Stimulated activated CD8-positive, alpha-beta memory T cell treated with anti-CD3 and anti-CD28 coated beads, Interleukin-15, amount 100 ng/mL, for 24 hours (primary cell): ENCODE measurements around the gene TWSG1.
"Not testable (repeated sequence)": the region's sequence is repeated elsewhere in the genome, so short reads cannot be mapped to it uniquely, and the experiment has no call there.

Experiments used
- DNase-seq: peaks from one replicate; pipeline ENCODE4 v3.0.0-alpha.2; 2020; ENCODE audit warnings: low read depth

The TWSG1 gene

DNA sequence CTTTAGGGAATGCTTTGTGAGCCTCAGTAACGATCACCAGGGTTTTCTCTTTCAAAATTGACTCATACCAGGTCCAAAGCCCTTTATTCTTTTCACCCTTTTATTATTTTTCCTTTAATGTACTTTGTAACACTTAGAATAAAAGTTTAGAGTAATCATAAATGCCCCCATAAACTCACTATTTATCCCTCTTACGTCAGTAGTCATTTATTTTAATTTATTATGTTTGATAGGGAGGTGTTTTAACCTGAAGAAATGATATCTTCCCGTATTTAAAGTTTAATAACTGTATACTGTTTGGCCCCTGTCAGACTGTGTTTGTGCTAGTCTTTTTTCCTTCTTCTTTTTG, 1.1 kb downstream of the TWSG1 start:
- DNase-seq = no peak

DNA sequence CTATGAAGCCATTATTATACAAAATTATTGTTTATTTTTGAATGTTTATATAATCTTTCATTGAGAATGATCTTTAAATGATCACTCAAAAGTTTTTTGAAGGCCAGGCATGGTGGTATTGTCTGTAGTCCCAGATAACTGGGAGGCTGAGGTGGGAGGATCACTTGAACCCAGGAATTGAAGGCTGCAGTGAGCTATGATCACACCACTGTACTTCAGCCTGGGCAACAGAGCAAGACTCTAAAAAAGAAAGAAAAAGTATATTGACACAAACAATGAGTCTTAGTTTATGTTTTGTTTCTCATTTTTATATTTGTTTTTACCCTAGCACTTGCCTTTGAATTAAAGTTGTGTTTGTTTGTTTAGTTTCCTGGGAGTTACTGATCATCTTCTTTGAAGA, 2.3 kb downstream of the TWSG1 start:
- no peak for DNase-seq

DNA sequence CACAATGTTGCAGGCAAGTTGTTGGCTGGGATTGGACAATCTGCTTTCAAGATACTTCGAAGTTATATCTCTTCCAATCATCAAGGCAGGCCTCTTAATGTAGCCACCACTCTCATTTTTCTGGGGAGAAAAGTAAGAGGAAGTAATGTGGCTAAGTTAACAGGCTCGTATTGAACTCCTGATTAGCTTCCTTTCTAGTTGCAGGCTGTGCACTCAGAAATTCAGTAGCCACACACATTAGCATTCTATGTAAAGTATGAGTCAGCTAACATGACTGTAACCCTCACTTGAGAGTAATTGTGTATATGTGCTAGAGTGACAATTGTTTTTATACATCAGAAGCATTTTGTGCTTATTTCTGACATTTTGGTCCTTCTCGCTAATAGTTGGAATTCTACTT, 3.3 kb downstream of the TWSG1 start:
- no peak for DNase-seq

DNA sequence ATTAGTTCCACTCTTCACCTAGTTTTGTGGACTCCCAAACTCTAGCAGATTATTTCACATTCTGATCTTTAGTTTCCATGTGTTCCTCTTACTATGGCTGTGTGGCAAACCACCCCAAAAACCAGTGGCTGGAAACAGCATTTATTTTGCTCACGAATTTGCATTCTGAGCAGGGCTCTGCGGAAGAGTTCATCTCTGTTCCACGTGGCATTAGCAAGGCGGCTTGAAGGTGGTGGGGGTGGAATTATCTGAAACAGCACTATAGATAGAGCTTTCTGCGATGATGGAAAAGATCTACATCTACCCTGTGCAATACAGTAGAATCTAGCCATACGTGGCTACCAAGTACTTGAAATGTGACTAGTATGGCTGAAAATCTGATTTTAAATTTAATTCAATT, 5.9 kb downstream of the TWSG1 start:
- no peak for DNase-seq

DNA sequence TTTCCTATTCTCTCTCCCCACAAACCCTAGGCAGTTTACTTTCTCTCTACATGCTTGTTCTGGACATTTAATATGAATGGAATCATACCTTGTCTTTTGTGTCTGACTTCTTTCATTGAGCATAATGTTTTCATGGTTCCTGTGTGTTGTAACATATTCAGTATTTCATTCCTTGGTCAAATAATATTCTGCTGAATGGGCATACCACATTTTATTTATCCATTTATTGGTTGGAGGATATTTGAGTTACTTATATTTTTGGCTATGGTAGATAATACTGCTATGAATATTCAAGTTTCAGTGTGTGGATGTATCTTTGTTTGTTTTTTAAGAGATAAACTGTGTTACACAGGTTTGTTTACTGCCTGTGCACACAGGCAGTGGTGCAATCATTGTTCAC, 9.0 kb downstream of the TWSG1 start:
- no peak for DNase-seq

DNA sequence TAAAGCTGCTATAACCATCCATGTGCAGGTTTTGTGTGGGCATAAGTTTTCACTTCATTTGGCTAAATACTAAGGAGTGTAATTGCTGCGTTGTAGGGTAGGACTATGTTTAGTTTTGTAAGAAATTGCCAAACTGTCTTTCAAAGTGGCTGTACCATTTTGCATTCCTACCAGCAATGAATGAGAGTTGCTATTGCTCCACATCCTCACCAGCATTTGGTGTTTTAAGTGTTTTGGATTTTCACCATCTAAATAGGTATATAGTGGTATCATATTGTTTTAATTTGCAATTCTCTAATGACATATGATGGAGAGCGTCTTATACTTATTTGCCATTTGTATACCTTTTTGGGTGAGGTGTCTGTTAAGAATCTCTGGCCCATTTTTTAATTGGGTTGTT, 12.2 kb downstream of the TWSG1 start:
- DNase-seq = no peak

DNA sequence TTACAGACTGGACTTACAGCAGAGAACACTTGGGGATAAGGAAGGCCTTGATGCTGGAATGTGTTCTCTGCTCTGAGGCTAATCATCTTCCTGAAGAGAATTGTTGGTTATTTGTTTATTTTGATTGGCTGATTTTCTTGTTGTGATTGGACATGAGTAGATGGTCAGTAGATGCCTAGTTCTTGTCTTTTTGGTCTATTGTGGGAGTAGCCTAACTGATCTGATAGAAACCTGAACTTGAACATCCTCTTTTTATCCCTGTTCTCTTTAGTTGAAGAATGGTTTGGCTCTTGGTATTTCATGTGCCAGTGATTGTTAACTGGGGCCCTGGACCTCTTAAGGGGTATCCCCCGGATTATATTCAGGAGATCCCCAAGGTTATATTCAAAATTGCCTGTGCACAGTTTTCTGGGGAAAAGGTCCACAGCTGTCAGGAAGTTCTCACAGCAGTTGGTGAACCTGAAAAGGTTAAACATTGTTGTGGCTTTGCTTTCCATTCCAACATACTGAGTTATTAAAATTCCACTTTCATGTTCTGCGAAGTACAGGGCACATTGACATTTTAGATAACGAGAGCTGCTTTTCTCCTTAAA, 13.6 kb downstream of the TWSG1 start:
- DNase-seq = no peak

DNA sequence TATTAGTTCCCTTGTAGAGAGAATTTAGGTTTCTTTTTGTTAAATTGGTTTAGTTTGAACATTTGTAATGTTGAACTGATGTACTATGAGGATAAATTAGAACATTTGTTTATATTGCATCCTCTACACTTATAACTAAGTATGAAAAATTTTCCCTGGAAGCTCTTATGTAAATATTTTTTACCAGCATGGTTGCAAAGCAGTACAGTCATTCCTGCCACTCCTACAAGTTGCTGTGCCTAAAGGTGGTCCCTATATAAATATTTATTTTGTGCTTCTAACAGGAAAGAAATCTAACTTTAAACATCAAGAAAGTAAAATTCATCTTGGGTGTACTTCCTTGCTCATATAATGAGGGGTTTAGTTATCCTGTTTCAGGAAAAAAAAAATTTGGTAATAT, 14.2 kb downstream of the TWSG1 start:
- no peak for DNase-seq

DNA sequence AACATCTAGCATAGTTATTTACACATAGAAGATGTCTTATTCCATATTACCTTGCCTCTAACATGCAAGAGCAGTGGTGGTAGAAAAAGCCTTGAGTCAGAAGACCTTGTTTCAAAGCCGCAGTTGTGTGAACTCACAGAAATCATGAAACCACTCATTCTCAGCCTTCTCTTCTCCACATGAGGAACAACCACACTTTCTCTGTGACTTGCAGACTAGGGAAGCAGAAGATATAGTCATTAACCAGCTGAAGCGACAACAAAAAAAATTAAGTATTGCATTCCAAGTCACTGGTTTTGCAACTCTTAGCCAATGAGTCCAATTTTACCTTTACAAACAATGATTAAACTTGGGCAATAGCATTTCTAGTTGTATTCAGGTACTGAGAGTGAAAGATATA, 19.0 kb downstream of the TWSG1 start:
- DNase-seq = no peak

DNA sequence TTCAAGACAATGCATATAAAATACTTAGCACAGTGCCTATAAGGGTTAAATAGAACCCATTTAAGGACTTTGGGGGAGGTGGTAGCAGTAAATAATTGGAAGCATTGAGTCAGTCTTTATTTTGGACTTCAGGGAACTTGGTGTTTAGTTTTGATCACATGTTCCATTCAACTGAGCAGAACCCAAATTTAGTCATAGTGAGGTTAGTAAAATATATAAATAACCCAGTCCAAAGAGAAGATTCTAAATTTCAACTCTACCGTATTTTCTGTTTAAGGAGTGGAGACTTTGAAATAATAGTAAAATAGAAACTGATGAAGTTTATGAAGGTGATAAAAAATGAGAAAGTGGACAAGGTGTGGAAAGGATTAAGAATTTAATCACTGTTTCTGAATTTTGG, 19.7 kb downstream of the TWSG1 start:
- DNase-seq = no peak

DNA sequence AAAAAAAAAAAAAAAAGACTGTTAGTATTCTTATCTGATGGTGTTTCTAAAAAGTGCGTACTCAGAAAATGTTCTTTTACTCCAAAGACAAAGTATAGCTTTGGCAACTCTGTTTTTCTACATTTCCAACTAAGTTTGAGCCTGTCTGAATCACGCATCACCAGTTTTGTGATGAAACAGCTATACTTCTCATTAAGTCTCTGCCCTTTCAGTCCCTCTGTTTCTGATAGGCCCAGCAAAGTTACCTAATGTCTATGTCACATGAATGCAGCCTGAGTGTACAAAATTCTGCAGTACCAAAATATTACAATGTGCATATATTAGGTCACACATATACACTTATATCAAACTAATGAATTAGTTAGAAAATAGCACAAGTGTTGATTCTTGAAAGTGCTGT, 22.4 kb downstream of the TWSG1 start:
- DNase-seq = no peak

DNA sequence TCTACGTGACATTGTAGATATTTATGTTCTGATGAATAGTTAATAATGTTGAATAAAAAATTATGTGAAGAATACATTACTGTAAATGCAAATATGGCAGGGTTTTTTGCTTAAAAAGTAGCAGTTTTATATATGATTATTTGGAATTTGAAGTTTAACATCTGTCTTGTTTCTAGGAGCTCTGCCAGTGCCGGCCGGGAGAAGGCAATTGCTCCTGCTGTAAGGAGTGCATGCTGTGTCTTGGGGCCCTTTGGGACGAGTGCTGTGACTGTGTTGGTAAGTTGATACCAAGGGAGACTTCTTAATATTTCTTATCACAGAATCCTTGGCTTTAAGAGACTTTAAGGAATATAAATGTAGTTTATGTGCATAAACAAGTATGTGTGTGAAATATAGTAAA, 25.2 kb downstream of the TWSG1 start:
- DNase-seq = no peak

DNA sequence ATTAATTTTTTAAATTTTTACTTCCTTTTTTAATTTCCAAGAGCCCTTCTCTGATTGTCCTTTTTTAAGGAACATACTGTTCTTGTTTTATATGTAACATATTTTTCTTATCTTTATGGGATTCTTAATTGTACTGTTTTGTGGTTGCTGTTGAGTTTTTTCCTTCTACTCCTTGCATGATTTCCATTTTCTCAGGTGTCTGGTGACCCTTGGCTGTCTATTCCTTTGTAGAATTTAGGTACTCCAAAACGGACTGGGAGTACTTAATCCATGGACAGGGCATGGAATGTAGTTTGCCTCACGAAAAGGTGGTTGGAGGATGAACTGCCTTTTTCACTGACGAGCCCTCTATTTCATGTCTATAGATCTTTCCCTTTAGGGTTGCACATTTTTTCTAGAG, 26.6 kb downstream of the TWSG1 start:
- DNase-seq = no peak

DNA sequence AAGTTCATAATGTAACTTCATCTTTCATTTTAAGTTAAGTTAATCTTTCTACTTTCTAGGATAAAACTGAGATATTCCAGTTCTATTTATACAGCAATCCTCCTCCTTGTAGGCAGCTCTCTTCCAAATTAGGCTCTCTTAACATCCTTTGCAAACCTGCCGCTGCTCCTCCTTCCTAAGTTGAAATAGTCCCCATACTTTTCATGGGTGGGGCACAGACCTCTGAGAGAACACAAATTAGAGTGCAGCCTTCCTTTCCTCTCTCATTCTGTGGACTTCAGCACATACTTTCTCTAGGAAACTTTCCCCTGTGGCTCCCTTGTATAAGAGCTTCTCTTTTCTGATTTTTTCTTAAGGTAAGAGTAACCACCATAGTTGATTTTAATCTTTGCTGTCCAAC, 28.3 kb downstream of the TWSG1 start:
- DNase-seq = no peak

DNA sequence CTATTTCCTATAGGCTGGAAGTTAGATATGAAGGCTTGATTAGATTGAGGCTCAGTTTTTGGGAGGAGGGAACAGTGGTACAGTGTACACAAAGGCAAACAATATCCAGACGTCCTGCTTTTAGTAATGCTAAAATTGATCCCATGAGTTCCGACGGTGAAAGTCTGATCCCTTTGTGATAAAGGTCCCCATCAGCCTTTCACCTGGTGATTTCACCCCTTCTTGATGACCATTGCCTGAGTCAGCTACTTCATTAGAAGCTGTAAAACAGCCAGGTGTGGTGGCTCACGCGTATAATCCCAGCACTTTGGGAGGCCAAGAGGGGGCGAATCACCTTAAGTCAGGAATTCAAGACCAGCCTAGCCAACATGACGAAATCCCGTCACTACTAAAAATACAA, 29.7 kb downstream of the TWSG1 start:
- DNase-seq = no peak

DNA sequence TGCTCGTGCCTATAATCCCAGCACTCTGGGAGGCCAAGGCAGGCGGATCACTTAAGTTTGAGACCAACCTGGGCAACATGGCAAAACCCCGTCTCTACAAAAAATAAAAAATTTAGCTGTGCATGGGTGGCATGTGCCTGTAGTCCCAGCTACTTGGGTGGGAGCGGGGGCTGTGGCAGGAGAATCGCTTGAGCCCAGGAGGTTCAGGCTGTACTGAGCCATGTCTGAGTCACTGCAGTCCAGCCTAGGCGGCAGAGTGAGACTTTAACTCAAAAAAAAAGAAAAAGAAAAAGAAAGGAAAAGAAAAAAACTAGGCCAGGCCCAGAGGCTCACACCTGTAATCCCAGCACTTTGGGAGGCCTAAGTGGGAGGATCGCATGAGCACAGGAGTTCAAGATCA, 30.8 kb downstream of the TWSG1 start:
- no peak for DNase-seq

DNA sequence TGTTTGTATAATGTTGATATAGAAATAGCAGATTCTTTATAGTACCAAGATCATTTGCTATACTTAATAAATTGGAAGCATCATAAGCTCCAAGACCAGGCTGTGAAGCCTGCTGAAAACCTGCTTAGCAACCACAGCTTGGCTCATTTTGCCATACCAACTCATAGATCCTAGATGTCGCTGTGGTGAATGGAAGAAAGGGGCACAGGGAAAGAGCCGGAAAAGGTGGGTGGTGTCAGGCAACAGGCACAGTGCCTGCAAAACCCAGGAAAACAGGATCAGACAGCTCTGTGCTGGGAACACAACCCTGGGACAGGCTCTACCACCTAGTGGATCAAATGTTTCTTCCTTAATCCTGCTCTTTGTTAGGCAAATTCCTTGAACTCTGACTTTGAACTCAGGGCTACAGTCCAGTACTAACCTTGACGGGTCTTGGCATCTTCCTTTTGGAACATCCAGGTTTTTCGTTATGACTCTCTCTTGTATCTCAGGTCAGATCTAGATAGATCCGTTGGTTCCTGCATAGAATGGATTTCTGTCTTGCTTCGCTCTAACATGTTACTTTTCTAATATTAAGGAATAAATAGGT, 31.6 kb downstream of the TWSG1 start:
- DNase-seq = no peak

DNA sequence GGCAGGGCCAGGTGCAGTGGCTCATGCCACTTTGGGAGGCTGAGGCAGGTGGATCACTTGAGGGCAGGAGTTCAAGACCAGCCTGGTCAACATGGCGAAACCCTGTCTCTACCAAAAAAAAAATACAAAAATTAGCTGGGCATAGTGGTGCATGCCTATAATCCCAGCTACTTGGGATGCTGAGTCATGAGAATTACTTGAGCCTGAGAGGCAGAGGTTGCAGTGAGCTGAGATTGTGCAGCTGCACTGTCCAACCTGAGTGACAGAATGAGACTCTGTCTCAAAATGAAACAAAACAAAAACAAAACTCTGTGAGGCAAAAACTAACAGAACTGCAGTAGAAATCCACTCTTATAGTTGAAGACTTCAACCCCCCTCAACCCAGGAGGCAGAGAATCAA, 38.7 kb downstream of the TWSG1 start:
- DNase-seq = not testable (repeated sequence)

DNA sequence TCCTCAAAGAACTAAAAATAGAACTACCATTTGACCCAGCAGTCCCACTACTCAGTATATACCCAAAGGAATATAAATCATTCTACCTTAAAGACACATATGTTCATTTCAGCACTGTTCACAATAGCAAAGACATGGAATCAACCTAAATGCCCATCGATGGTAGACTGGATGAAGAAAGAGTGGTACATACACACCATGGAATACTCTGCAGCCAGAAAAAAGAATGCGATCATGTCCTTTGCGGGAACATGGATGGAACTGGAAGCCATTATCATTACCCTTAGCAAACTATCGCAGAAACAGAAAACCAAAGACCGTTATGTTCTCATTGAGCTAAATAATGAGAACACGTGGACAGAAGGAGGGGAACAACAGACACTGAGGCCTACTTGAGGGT, 44.5 kb downstream of the TWSG1 start:
- DNase-seq = no peak

DNA sequence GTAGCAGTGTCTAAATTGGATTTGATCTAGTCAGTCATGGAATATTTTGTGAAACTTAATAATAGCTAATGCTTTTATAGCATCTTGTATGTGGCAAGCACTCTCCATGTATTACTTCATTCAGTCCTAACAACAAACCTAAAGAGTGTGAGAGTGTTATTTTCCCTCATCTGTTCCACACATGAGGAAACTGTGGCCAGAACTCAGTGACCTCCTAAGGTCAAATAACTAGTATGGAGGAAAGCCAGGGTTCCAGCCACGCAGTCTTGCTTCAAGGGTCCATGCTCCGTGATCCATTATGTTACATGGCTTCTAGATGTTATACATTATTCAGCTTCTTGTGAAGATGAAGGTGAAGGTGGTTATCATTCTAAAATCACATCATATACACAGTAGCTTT, 45.5 kb downstream of the TWSG1 start:
- no peak for DNase-seq

DNA sequence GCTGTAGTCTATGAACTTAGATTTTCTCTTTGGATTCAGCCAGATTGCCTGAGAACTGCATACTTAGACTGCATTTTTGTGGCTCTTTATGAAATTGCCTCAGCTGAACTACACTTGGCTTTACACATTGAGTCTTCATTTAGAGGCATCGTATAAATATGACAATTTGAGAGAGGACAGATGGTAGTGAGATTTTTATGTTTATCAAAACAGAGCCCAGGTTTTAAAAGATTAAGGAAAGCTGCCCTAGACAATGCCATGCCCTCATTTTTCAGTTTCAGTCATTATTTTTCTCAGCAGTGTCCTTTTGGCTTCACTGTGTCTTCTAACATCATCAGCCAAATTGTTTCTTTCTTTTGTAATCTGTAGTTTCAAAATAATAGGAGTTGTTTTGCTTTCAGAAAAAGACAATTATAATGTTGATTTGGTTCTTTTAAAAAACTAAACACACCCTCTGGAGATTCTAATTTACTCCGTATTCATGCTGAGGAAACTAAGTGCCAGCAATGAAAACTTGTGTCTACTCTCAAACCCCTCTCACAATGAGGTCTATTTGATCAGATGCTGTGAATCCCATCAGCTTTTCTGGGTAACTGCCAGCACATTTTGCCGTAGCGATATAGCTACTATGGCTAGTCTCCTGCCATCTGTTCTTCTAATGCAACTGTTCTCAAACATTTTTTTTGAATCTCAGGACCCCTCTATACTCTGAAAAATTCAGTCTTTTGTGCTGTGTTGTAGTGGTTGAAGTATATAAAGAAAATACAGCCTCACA, 46.2 kb downstream of the TWSG1 start:
- no peak for DNase-seq

DNA sequence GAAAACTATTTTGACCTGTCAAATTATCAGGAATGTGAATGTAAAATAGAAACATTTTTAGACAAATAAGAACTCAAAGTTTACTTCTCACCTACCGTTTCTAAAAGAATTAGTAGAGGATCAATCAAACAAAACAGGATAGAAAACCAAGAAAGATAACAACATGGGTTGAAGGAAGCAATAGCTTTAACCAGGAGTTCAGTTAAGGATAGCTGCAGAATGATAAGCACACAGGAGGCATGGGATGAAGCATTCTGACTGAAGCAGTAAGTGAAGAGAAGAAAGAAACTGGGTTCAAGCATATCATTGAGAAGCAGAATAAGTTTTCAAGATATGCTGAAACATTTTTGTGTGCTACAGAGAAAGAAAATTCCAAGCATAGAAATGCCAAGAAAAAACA, 52.3 kb downstream of the TWSG1 start:
- no peak for DNase-seq

DNA sequence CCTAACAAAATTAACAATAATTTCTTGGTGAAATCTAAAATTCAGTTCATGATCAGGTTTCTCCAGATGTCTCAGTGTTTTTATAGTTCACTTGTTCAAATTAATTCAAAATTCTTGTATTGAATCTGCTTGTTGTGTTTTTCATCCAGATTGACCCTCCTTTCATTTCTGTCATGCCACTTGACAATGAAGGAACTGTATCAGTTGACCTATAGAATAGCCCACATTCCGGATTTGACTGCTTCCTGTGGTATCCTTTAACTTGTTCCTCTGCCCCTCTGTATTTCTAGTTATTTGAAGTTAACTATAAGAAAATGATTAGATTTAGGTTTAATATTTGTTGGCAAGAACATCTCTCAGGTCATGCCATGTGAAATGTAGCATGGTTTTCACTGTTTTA, 53.3 kb downstream of the TWSG1 start:
- DNase-seq = no peak

DNA sequence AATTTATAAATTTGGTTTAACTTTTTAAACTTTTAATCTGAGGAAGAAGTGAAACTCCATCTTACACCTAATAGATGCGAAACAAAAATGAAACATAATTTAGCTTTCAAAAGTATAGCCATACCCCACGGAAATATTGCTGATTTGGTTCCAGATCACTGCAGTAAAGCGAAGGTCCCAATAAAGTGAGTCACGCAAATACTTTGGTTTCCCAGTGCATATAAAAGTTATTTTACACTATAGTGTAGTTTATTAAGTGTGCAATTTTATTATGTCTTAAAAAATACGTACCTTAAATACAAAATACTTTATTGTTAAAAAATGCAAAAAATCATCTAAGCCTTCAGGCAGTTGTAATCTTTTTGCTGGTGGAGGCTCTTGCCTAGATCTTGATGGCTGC, 55.1 kb downstream of the TWSG1 start:
- no peak for DNase-seq
